ENCODE results near the gene HDGFL2.
A peak's percentile ranks its signal among the peaks of the same experiment; 100 is the strongest.

Gene HDGFL2

GRCh38 chr19:4453232-4454179 lies 18.6 kb upstream of the HDGFL2 start:
- H3K36me3 ChIP-seq (ENCODE audit: control insufficient read depth, insufficient read depth, low read length), result no peaks in the 10 kb centered on the region
- no peak overlapping the region for H3K23ac ChIP-seq (ENCODE audit: low read length)
- no peak overlapping the region for H2AK5ac ChIP-seq (ENCODE audit: low read length)
- no peaks in the 10 kb centered on the region for H3K4me1 ChIP-seq (ENCODE audit: control insufficient read depth, low read depth, low read length)
- no peak overlapping the region for H3K4me2 ChIP-seq (ENCODE audit: low read length)
- H3K4ac ChIP-seq (ENCODE audit: low read depth, low read length), result no peak overlapping the region
- H3K18ac ChIP-seq (ENCODE audit: low read length), result no peak overlapping the region
- no CpG with 5 or more reads among the region's 34 CpGs for WGBS (ENCODE audit: extremely low coverage, insufficient coverage, low lambda C conversion rate)
- no peaks in the 10 kb centered on the region for H3K27me3 ChIP-seq (ENCODE audit: insufficient read depth, low read length, poor library complexity)
- no peak overlapping the region for H2BK5ac ChIP-seq (ENCODE audit: low read length)
- peaks cover 4% of the 10 kb centered on the region for H3K79me1 ChIP-seq (ENCODE audit: low read length)
- no peak overlapping the region for H3K9ac ChIP-seq (ENCODE audit: low read length)
- no peak overlapping the region for H3K27ac ChIP-seq (ENCODE audit: low read depth, low read length)
- H3K79me2 ChIP-seq (ENCODE audit: control insufficient read depth, insufficient read depth, low read length), result no peaks in the 10 kb centered on the region
- H2BK15ac ChIP-seq (replicated peaks; ENCODE audit: low read depth), result no peak overlapping the region
- H3K56ac ChIP-seq (ENCODE audit: low read length), result no peak overlapping the region
- H4K8ac ChIP-seq (ENCODE audit: low read depth, low read length), result no peak overlapping the region
- H2BK120ac ChIP-seq (ENCODE audit: low read depth, low read length), result no peak overlapping the region
- no peak for DNase-seq
- H3K4me3 ChIP-seq (ENCODE audit: low read length), result no peak overlapping the region
- H4K5ac ChIP-seq (ENCODE audit: low read length), result no peak overlapping the region

- Histone ChIP-seq H3K18ac (ENCODE audit: low read length) (no peak overlapping the region), H2BK120ac (ENCODE audit: low read depth, low read length) (no peak overlapping the region), H3K56ac (ENCODE audit: low read length) (no peak overlapping the region), H4K8ac (ENCODE audit: low read depth, low read length) (no peak overlapping the region), H2BK15ac (replicated peaks; ENCODE audit: low read depth) (no peak overlapping the region), H2BK5ac (ENCODE audit: low read length) (no peak overlapping the region), H3K27me3 (ENCODE audit: insufficient read depth, low read length, poor library complexity) (no peaks in the 10 kb centered on the region), H2AK5ac (ENCODE audit: low read length) (no peak overlapping the region), H3K9ac (ENCODE audit: low read length) (no peak overlapping the region), H3K79me1 (ENCODE audit: low read length) (peaks cover 4% of the 10 kb centered on the region), H3K79me2 (ENCODE audit: control insufficient read depth, insufficient read depth, low read length) (no peaks in the 10 kb centered on the region), H4K5ac (ENCODE audit: low read length) (no peak overlapping the region), H3K4me1 (ENCODE audit: control insufficient read depth, low read depth, low read length) (no peaks in the 10 kb centered on the region), H3K36me3 (ENCODE audit: control insufficient read depth, insufficient read depth, low read length) (no peaks in the 10 kb centered on the region), H3K4ac (ENCODE audit: low read depth, low read length) (no peak overlapping the region), H3K23ac (ENCODE audit: low read length) (no peak overlapping the region), H3K4me3 (ENCODE audit: low read length) (no peak overlapping the region), H3K4me2 (ENCODE audit: low read length) (no peak overlapping the region), H3K27ac (ENCODE audit: low read depth, low read length) (no peak overlapping the region)
- no peak for DNase-seq
- no CpG with 5 or more reads among the region's 29 CpGs for WGBS (ENCODE audit: extremely low coverage, insufficient coverage, low lambda C conversion rate)
These were observed 17.1 kb upstream of the HDGFL2 start for GRCh38 chr19:4454747-4455718.

DNA sequence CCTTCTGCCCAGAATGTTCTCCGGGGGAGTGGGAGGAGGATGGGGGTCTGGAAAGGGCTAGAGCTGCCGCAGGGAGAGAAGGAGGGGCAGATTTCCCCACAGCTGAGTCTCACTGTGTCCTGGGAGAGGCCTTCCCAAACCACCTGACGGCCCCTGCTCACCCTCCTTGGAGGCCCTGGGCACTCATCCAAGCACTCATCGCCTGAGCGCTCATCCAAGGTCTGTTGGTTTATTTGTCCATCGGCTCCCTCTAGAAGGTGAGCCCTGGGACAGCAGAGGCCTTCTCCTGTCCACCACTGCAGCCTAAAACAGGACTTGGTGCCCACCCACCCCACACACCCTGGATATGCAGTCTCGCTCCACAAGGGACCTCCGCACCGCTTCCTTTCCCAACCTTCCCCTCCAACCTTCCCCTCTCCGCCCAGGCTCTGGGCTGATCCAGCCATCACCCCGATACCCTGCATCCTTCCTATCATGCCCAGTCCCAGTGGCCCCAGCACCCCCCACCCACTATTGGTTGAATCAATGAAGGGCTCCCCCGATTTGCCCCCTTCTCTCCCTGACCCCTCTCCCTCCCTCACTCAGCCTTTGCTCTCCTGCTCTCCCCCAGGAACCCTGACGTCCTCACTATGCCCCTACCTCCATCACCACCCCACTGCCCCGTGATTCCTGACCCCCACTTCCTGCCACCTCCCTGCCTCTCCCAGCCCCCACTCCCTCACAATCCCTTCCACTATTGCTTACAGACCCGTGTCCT lies 16.2 kb upstream of the HDGFL2 start:
- no peaks in the 10 kb centered on the region for H3K79me2 ChIP-seq (ENCODE audit: control insufficient read depth, insufficient read depth, low read length)
- H2BK15ac ChIP-seq (replicated peaks; ENCODE audit: low read depth), result no peak overlapping the region
- no peak overlapping the region for H3K4ac ChIP-seq (ENCODE audit: low read depth, low read length)
- no peaks in the 10 kb centered on the region for H3K27me3 ChIP-seq (ENCODE audit: insufficient read depth, low read length, poor library complexity)
- no peak overlapping the region for H3K23ac ChIP-seq (ENCODE audit: low read length)
- H4K5ac ChIP-seq (ENCODE audit: low read length), result no peak overlapping the region
- H3K18ac ChIP-seq (ENCODE audit: low read length), result no peak overlapping the region
- no peak overlapping the region for H3K4me2 ChIP-seq (ENCODE audit: low read length)
- no peak overlapping the region for H2AK5ac ChIP-seq (ENCODE audit: low read length)
- no peak overlapping the region for H3K27ac ChIP-seq (ENCODE audit: low read depth, low read length)
- H3K4me3 ChIP-seq (ENCODE audit: low read length), result no peak overlapping the region
- no peak overlapping the region for H2BK5ac ChIP-seq (ENCODE audit: low read length)
- peak; percentile 30 for DNase-seq
- no peaks in the 10 kb centered on the region for H3K4me1 ChIP-seq (ENCODE audit: control insufficient read depth, low read depth, low read length)
- peaks cover 4% of the 10 kb centered on the region for H3K79me1 ChIP-seq (ENCODE audit: low read length)
- H3K9ac ChIP-seq (ENCODE audit: low read length), result peak overlapping the region; percentile 77
- WGBS (ENCODE audit: extremely low coverage, insufficient coverage, low lambda C conversion rate), result no CpG with 5 or more reads among the region's 15 CpGs
- H3K36me3 ChIP-seq (ENCODE audit: control insufficient read depth, insufficient read depth, low read length), result no peaks in the 10 kb centered on the region
- H4K8ac ChIP-seq (ENCODE audit: low read depth, low read length), result no peak overlapping the region
- peak overlapping the region; percentile 44 for H3K56ac ChIP-seq (ENCODE audit: low read length)
- H2BK120ac ChIP-seq (ENCODE audit: low read depth, low read length), result no peak overlapping the region

GRCh38 chr19:4456476-4456842 lies 15.6 kb upstream of the HDGFL2 start:
- Histone ChIP-seq H4K5ac (ENCODE audit: low read length) (no peak overlapping the region), H3K56ac (ENCODE audit: low read length) (peak overlapping the region; percentile 85), H3K4me2 (ENCODE audit: low read length) (peak overlapping the region; percentile 85), H3K79me2 (ENCODE audit: control insufficient read depth, insufficient read depth, low read length) (no peaks in the 10 kb centered on the region), H3K4ac (ENCODE audit: low read depth, low read length) (no peak overlapping the region), H3K36me3 (ENCODE audit: control insufficient read depth, insufficient read depth, low read length) (no peaks in the 10 kb centered on the region), H3K4me1 (ENCODE audit: control insufficient read depth, low read depth, low read length) (no peaks in the 10 kb centered on the region), H3K27ac (ENCODE audit: low read depth, low read length) (no peak overlapping the region), H4K8ac (ENCODE audit: low read depth, low read length) (no peak overlapping the region), H2AK5ac (ENCODE audit: low read length) (no peak overlapping the region), H2BK120ac (ENCODE audit: low read depth, low read length) (no peak overlapping the region), H3K23ac (ENCODE audit: low read length) (no peak overlapping the region), H2BK5ac (ENCODE audit: low read length) (no peak overlapping the region), H3K4me3 (ENCODE audit: low read length) (peak overlapping the region; percentile 77), H3K27me3 (ENCODE audit: insufficient read depth, low read length, poor library complexity) (no peaks in the 10 kb centered on the region), H3K79me1 (ENCODE audit: low read length) (peaks cover 4% of the 10 kb centered on the region), H2BK15ac (replicated peaks; ENCODE audit: low read depth) (no peak overlapping the region), H3K9ac (ENCODE audit: low read length) (peak overlapping the region; percentile 77), H3K18ac (ENCODE audit: low read length) (no peak overlapping the region)
- peak; percentile 62 for DNase-seq
- WGBS (ENCODE audit: extremely low coverage, insufficient coverage, low lambda C conversion rate), result no CpG with 5 or more reads among the region's 9 CpGs

GRCh38 chr19:4456843-4457653 lies 15.0 kb upstream of the HDGFL2 start:
- Histone ChIP-seq H2BK120ac (ENCODE audit: low read depth, low read length) (peak overlapping the region; percentile 88), H3K23ac (ENCODE audit: low read length) (no peak overlapping the region), H3K4me1 (ENCODE audit: control insufficient read depth, low read depth, low read length) (no peaks in the 10 kb centered on the region), H3K79me1 (ENCODE audit: low read length) (peaks cover 4% of the 10 kb centered on the region), H3K4me3 (ENCODE audit: low read length) (peak overlapping the region; percentile 85), H3K18ac (ENCODE audit: low read length) (peak overlapping the region; percentile 99), H3K36me3 (ENCODE audit: control insufficient read depth, insufficient read depth, low read length) (no peaks in the 10 kb centered on the region), H4K5ac (ENCODE audit: low read length) (no peak overlapping the region), H3K79me2 (ENCODE audit: control insufficient read depth, insufficient read depth, low read length) (no peaks in the 10 kb centered on the region), H4K8ac (ENCODE audit: low read depth, low read length) (peak overlapping the region; percentile 98), H3K9ac (ENCODE audit: low read length) (peak overlapping the region; percentile 93), H3K4me2 (ENCODE audit: low read length) (peak overlapping the region; percentile 85), H3K4ac (ENCODE audit: low read depth, low read length) (peak overlapping the region; percentile 100), H2BK15ac (replicated peaks; ENCODE audit: low read depth) (no peak overlapping the region), H3K27me3 (ENCODE audit: insufficient read depth, low read length, poor library complexity) (no peaks in the 10 kb centered on the region), H2AK5ac (ENCODE audit: low read length) (no peak overlapping the region), H2BK5ac (ENCODE audit: low read length) (no peak overlapping the region), H3K56ac (ENCODE audit: low read length) (peak overlapping the region; percentile 92), H3K27ac (ENCODE audit: low read depth, low read length) (peak overlapping the region; percentile 91)
- DNase-seq, result peak; percentile 80
- no CpG with 5 or more reads among the region's 53 CpGs for WGBS (ENCODE audit: extremely low coverage, insufficient coverage, low lambda C conversion rate)

Measured in mesendoderm (in vitro differentiated cells).